H9 (cell line): ENCODE results near the gene PAK2. TPM values are rescaled to one million over a fixed set of nuclear protein-coding genes. Genes with fewer than 3 reads are reported as not detected.
A peak's percentile ranks its signal among the peaks of the same experiment; 100 is the strongest.

ENCODE experiments used
- DNase-seq: peaks from one replicate; pipeline ENCODE4 v3.0.0-alpha.2; 2017
- H2AFZ ChIP-seq: one replicate; pipeline ENCODE4 v1.6.1; 2013; ENCODE audit warnings: mild to moderate bottlenecking, low read length, control low read depth, moderate library complexity
- H2AK5ac ChIP-seq: 2 replicates; pipeline ENCODE4 v1.6.1; 2013; ENCODE audit warnings: low read length, control low read depth, mixed read lengths; ENCODE audit not compliant: insufficient read length
- H2BK120ac ChIP-seq: one replicate; pipeline ENCODE4 v1.6.1; 2013; ENCODE audit warnings: low read depth, mild to moderate bottlenecking, low read length, control low read depth, inconsistent platforms; ENCODE audit not compliant: poor library complexity, severe bottlenecking
- H2BK12ac ChIP-seq: 2 replicates; pipeline ENCODE4 v1.6.1; 2013; ENCODE audit warnings: low read length, control low read depth, mixed read lengths, low read depth; ENCODE audit not compliant: insufficient read length
- H2BK15ac ChIP-seq: 2 replicates; pipeline ENCODE4 v1.6.1; 2013; ENCODE audit warnings: low read depth, low read length, control low read depth
- H2BK20ac ChIP-seq: one replicate; pipeline ENCODE4 v1.6.1; 2013; ENCODE audit warnings: low read depth, mild to moderate bottlenecking, low read length, control low read depth, inconsistent platforms; ENCODE audit not compliant: poor library complexity, severe bottlenecking
- H2BK5ac ChIP-seq: 2 replicates; pipeline ENCODE4 v1.6.1; 2013; ENCODE audit warnings: low read length, control low read depth, mixed read lengths; ENCODE audit not compliant: insufficient read length
- H3K14ac ChIP-seq: 2 replicates; pipeline ENCODE4 v1.6.1; 2013; ENCODE audit warnings: low read length, control low read depth; ENCODE audit not compliant: insufficient read depth
- H3K18ac ChIP-seq: 2 replicates; pipeline ENCODE4 v1.6.1; 2013; ENCODE audit warnings: low read depth, mild to moderate bottlenecking, mixed read lengths, low read length, control low read depth; ENCODE audit not compliant: insufficient read length
- H3K23ac ChIP-seq: 2 replicates; pipeline ENCODE4 v1.6.1; 2013; ENCODE audit warnings: low read length, control low read depth, mixed read lengths, low read depth; ENCODE audit not compliant: insufficient read length
- H3K23me2 ChIP-seq: 2 replicates; pipeline ENCODE4 v1.6.1; 2013; ENCODE audit warnings: low read depth, mild to moderate bottlenecking, mixed read lengths, low read length, control low read depth; ENCODE audit not compliant: insufficient read length, poor library complexity, severe bottlenecking
- H3K27ac ChIP-seq: 2 replicates; pipeline ENCODE4 v1.5.1; 2013; ENCODE audit warnings: low read length, control low read depth, mixed read lengths, low read depth; ENCODE audit not compliant: insufficient read length
- H3K27me3 ChIP-seq: 2 replicates; pipeline ENCODE4 v1.6.1; 2013; ENCODE audit warnings: low read length, control low read depth, inconsistent platforms; ENCODE audit not compliant: insufficient read depth
- H3K4ac ChIP-seq: 2 replicates; pipeline ENCODE4 v1.6.1; 2013; ENCODE audit warnings: low read depth, mild to moderate bottlenecking, control low read depth, inconsistent platforms, low read length, moderate library complexity
- H3K4me1 ChIP-seq: 2 replicates; pipeline ENCODE4 v1.6.1; 2013; ENCODE audit warnings: low read length, control low read depth, inconsistent platforms; ENCODE audit not compliant: insufficient read depth
- H3K4me2 ChIP-seq: 2 replicates; pipeline ENCODE4 v1.6.1; 2013; ENCODE audit warnings: low read length, control low read depth, mixed read lengths; ENCODE audit not compliant: insufficient read length, insufficient read depth
- H3K56ac ChIP-seq: 2 replicates; pipeline ENCODE4 v1.6.1; 2013; ENCODE audit warnings: low read depth, mild to moderate bottlenecking, mixed read lengths, low read length, control low read depth; ENCODE audit not compliant: insufficient read length
- H3K79me1 ChIP-seq: 2 replicates; pipeline ENCODE4 v1.6.1; 2013; ENCODE audit warnings: low read depth, mild to moderate bottlenecking, moderate library complexity, low read length, control low read depth, inconsistent platforms; ENCODE audit not compliant: insufficient read depth, poor library complexity, severe bottlenecking
- H3K79me2 ChIP-seq: 2 replicates; pipeline ENCODE4 v1.6.1; 2013; ENCODE audit warnings: low read length, control low read depth, inconsistent platforms; ENCODE audit not compliant: insufficient read depth
- H3K9ac ChIP-seq: 2 replicates; pipeline ENCODE4 v1.6.1; 2013; ENCODE audit warnings: low read length, control low read depth, mixed read lengths; ENCODE audit not compliant: insufficient read length; ENCODE audit errors: extremely low read depth
- H3K9me3 ChIP-seq: one replicate; pipeline ENCODE4 v1.6.1; 2013; ENCODE audit warnings: low read depth, low read length, inconsistent platforms; ENCODE audit not compliant: control insufficient read depth
- H3T11ph ChIP-seq: one replicate; pipeline ENCODE4 v1.6.1; 2013; ENCODE audit warnings: mild to moderate bottlenecking, low read length, control low read depth, inconsistent platforms
- H4K20me1 ChIP-seq: one replicate; pipeline ENCODE4 v1.6.1; 2013; ENCODE audit not compliant: control insufficient read depth, insufficient read length, insufficient read depth
- H4K5ac ChIP-seq: 2 replicates; pipeline ENCODE4 v1.6.1; 2013; ENCODE audit warnings: low read depth, mild to moderate bottlenecking, mixed read lengths, low read length, control low read depth; ENCODE audit not compliant: insufficient read length
- H4K8ac ChIP-seq: replicated peaks from 2 replicates; pipeline ENCODE4 v1.6.1; 2013; ENCODE audit warnings: low read length, control low read depth, mixed read lengths, low read depth; ENCODE audit not compliant: insufficient read length
- H4K91ac ChIP-seq: 2 replicates; pipeline ENCODE4 v1.6.1; 2013; ENCODE audit warnings: low read depth, mild to moderate bottlenecking, moderate library complexity, mixed read lengths, low read length, control low read depth; ENCODE audit not compliant: insufficient read length
- H3K27ac Mint-ChIP-seq, 3 experiments: 2 replicates in 2 of 3; 3 replicates in 1 of 3; pipeline ENCODE4 v1.8.0; 2020 to 2021; ENCODE audit warnings: mixed read lengths in 3 of 3, mild to moderate bottlenecking in 1 of 3, moderate library complexity in 1 of 3
- H3K27me3 Mint-ChIP-seq: 2 replicates; pipeline ENCODE4 v1.8.0; 2021; ENCODE audit warnings: low read depth, mild to moderate bottlenecking, moderate library complexity, mixed read lengths
- H3K36me3 Mint-ChIP-seq, 3 experiments: 2 replicates in 2 of 3; 3 replicates in 1 of 3; pipeline ENCODE4 v1.8.0; 2020 to 2021; ENCODE audit warnings: low read depth in 3 of 3, mixed read lengths in 3 of 3; ENCODE audit not compliant: insufficient read depth in 1 of 3
- H3K4me1 Mint-ChIP-seq, 2 experiments: 2 replicates each; pipeline ENCODE4 v1.8.0; 2020; ENCODE audit warnings: mixed read lengths in 2 of 2
- H3K4me3 Mint-ChIP-seq, 2 experiments: 2 replicates in 1 of 2; 3 replicates in 1 of 2; pipeline ENCODE4 v1.8.0; 2020 to 2021; ENCODE audit warnings: mild to moderate bottlenecking in 2 of 2, mixed read lengths in 2 of 2, moderate library complexity in 1 of 2
- H3K9me3 Mint-ChIP-seq, 2 experiments: 2 replicates in 1 of 2; 3 replicates in 1 of 2; pipeline ENCODE4 v1.8.0; 2020; ENCODE audit warnings: mild to moderate bottlenecking in 2 of 2, mixed read lengths in 2 of 2, moderate library complexity in 1 of 2
- WGBS: extraction: QIAGEN DNeasy Blood & Tissue Kit; methylation state at CpG from one replicate; pipeline ENCODE4 v1.1.7; 2013; ENCODE audit warnings: missing lambda C conversion rate, low lambda C conversion rate, mixed read lengths; ENCODE audit not compliant: insufficient read length; ENCODE audit errors: extremely low coverage; 5-methylcytosine and 5-hydroxymethylcytosine counted together
- total RNA-seq: library from RNA; stranded (reverse); gene quantifications from 2 replicates; pipeline ENCODE4 v1.2.1, GENCODE V29; 2021
- TF ChIP-seq, protein P1 (sequence below): fragments of 200-600 bp; sonication (generic); conservative IDR thresholded peaks from 3 replicates; pipeline ENCODE4 v1.8.0; 2021; ENCODE audit warnings: antibody characterized with exemption, mild to moderate bottlenecking

The PAK2 gene
- total RNA-seq, 1 experiment from 2014 or later = 65.7 TPM

DNA sequence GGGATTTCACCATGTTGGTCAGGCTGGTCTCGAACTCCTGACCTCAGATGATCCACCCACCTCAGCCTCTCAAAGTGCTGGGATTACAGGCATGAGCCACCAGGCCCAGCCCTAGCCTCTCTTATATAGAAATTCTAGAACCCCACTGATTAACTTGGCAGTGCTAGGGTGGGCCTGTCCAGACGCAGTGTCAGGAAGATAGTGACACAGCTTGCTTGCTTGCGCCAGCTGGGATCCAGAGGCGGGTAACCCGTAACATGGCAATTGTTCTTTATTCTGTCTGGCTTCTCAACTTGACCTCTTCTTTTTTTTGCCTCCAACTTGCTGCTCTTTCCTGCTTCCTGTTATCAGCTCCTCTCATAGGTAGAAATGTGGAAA, 43.8 kb upstream of the PAK2 start:
- Histone ChIP-seq H2BK5ac (no peak overlapping the region), H3K27ac (no peak overlapping the region), H3K23me2 (no peaks in the 10 kb centered on the region), H2AFZ (no peak overlapping the region), H4K91ac (no peak overlapping the region), H3T11ph (no peak overlapping the region), H3K27me3 (no peaks in the 10 kb centered on the region), H3K4ac (no peak overlapping the region), H2BK15ac (no peak overlapping the region), H3K4me2 (no peak overlapping the region), H2AK5ac (no peak overlapping the region), H3K56ac (no peak overlapping the region), H3K9me3 (no peaks in the 10 kb centered on the region), H2BK12ac (no peak overlapping the region), H3K79me1 (no peaks in the 10 kb centered on the region), H3K79me2 (no peaks in the 10 kb centered on the region), H3K4me1 (no peaks in the 10 kb centered on the region), H3K9ac (no peak overlapping the region), H3K14ac (no peak overlapping the region), H2BK120ac (no peak overlapping the region), H3K23ac (no peak overlapping the region), H4K5ac (no peak overlapping the region), H4K8ac (no peak overlapping the region), H2BK20ac (no peak overlapping the region), H4K20me1 (no peaks in the 10 kb centered on the region), H3K18ac (no peak overlapping the region)
- TF ChIP-seq, protein P1, sequence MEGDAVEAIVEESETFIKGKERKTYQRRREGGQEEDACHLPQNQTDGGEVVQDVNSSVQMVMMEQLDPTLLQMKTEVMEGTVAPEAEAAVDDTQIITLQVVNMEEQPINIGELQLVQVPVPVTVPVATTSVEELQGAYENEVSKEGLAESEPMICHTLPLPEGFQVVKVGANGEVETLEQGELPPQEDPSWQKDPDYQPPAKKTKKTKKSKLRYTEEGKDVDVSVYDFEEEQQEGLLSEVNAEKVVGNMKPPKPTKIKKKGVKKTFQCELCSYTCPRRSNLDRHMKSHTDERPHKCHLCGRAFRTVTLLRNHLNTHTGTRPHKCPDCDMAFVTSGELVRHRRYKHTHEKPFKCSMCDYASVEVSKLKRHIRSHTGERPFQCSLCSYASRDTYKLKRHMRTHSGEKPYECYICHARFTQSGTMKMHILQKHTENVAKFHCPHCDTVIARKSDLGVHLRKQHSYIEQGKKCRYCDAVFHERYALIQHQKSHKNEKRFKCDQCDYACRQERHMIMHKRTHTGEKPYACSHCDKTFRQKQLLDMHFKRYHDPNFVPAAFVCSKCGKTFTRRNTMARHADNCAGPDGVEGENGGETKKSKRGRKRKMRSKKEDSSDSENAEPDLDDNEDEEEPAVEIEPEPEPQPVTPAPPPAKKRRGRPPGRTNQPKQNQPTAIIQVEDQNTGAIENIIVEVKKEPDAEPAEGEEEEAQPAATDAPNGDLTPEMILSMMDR = no peak
- no peaks in the 10 kb centered on the region for H3K36me3 Mint-ChIP-seq
- no CpG with 5 or more reads among the region's 5 CpGs for WGBS
- DNase-seq = no peak
- H3K4me1 Mint-ChIP-seq = no peaks in the 10 kb centered on the region
- no peaks in the 10 kb centered on the region for H3K27me3 Mint-ChIP-seq
- H3K4me3 Mint-ChIP-seq = no peak overlapping the region; a peak in 1 of 5 replicates
- H3K27ac Mint-ChIP-seq = peak overlapping the region in 1 of 3 experiments; percentile 9; a peak in 1 of 7 replicates
- H3K9me3 Mint-ChIP-seq = peaks cover 0 to 2% of the 10 kb centered on the region in 2 experiments; a peak in 1 of 5 replicates
